OCI-LY3 (cell line): ENCODE data around the gene KISS1.

Experiments used
- H2AFZ ChIP-seq: fragments of 200-600, 300-600 bp; shearing (Covaris generic); 2 replicates; pipeline ENCODE4 v1.6.0; 2014; ENCODE audit warnings: antibody characterized with exemption, low read depth, low read length
- H3K27ac ChIP-seq: fragments of 200-600, 300-600 bp; sonication (generic); 2 replicates; pipeline ENCODE4 v1.5.1; 2014; ENCODE audit warnings: mild to moderate bottlenecking, low read length, moderate library complexity, mixed read lengths
- H3K27me3 ChIP-seq: fragments of 200-600, 300-600 bp; sonication (generic); 2 replicates; pipeline ENCODE4 v1.6.1; 2014; ENCODE audit warnings: low read depth, low read length, mixed read lengths
- H3K36me3 ChIP-seq: fragments of 200-600, 300-600 bp; sonication (generic); replicated peaks from 2 replicates; pipeline ENCODE3; 2014; ENCODE audit warnings: low read depth, low read length, mixed read lengths
- H3K4me1 ChIP-seq: fragments of 300-600, 200-600 bp; sonication (generic); 2 replicates; pipeline ENCODE4 v1.6.1; 2014; ENCODE audit warnings: low read length, mixed read lengths
- H3K4me2 ChIP-seq: fragments of 200-600, 300-600 bp; sonication (generic); 2 replicates; pipeline ENCODE4 v1.6.1; 2014; ENCODE audit warnings: low read length, mixed read lengths
- H3K4me3 ChIP-seq: fragments of 300-600, 200-600 bp; sonication (generic); 2 replicates; pipeline ENCODE4 v1.5.1; 2014; ENCODE audit warnings: antibody characterized with exemption, mild to moderate bottlenecking, low read length, moderate library complexity
- H3K79me2 ChIP-seq: fragments of 300-600, 200-600 bp; shearing (Covaris generic); 2 replicates; pipeline ENCODE4 v1.6.1; 2014; ENCODE audit warnings: mild to moderate bottlenecking, low read length, mixed read lengths
- H3K9ac ChIP-seq: fragments of 300-600, 200-600 bp; shearing (Covaris generic); 2 replicates; pipeline ENCODE4 v1.6.0; 2014; ENCODE audit warnings: mild to moderate bottlenecking, low read length, moderate library complexity
- H3K9me3 ChIP-seq: fragments of 200-600, 300-600 bp; shearing (Covaris generic); 2 replicates; pipeline ENCODE4 v1.6.1; 2014; ENCODE audit warnings: low read length, mixed read lengths; ENCODE audit not compliant: insufficient read depth
- H4K20me1 ChIP-seq: fragments of 200-600, 300-600 bp; sonication (generic); 2 replicates; pipeline ENCODE4 v1.6.1; 2016; ENCODE audit warnings: low read length, mixed read lengths; ENCODE audit not compliant: insufficient read depth
- CTCF ChIP-seq: fragments of 200-600, 300-600 bp; sonication (generic); IDR thresholded peaks from 2 replicates; pipeline ENCODE4 v1.5.1; 2014; ENCODE audit warnings: antibody characterized with exemption, low read length, low read depth
- EZH2phosphoT487 ChIP-seq: fragments of 200-600 bp; shearing (Covaris generic); IDR thresholded peaks from 2 replicates; pipeline ENCODE4 v1.6.1; 2018; ENCODE audit warnings: antibody characterized with exemption, mixed run types, low read depth

The KISS1 gene

GRCh38 chr1:204230211-204230610 lies 33.9 kb upstream of the KISS1 start:
- H2AFZ ChIP-seq, result no peak overlapping the region
- H3K4me3 ChIP-seq, result no peak overlapping the region
- H3K27ac ChIP-seq, result no peak overlapping the region
- H3K79me2 ChIP-seq, result no peaks in the 10 kb centered on the region
- H3K4me1 ChIP-seq, result no peaks in the 10 kb centered on the region
- H3K27me3 ChIP-seq, result peaks cover 8% of the 10 kb centered on the region
- H3K4me2 ChIP-seq, result no peak overlapping the region
- no peaks in the 10 kb centered on the region for H3K36me3 ChIP-seq
- H4K20me1 ChIP-seq, result no peaks in the 10 kb centered on the region
- H3K9ac ChIP-seq, result no peak overlapping the region
- TF ChIP-seq CTCF (no peak), EZH2phosphoT487 (no peak)
- no peaks in the 10 kb centered on the region for H3K9me3 ChIP-seq

- H3K79me2 ChIP-seq, result no peaks in the 10 kb centered on the region
- peaks cover 8% of the 10 kb centered on the region for H3K27me3 ChIP-seq
- no peak overlapping the region for H3K4me3 ChIP-seq
- no peaks in the 10 kb centered on the region for H3K4me1 ChIP-seq
- no peaks in the 10 kb centered on the region for H3K9me3 ChIP-seq
- H4K20me1 ChIP-seq, result no peaks in the 10 kb centered on the region
- H3K36me3 ChIP-seq, result no peaks in the 10 kb centered on the region
- no peak overlapping the region for H3K4me2 ChIP-seq
- H3K27ac ChIP-seq, result no peak overlapping the region
- H3K9ac ChIP-seq, result no peak overlapping the region
- no peak for TF ChIP-seq CTCF
- no peak for TF ChIP-seq EZH2phosphoT487
- H2AFZ ChIP-seq, result no peak overlapping the region
Measured at GRCh38 chr1:204228896-204229295, 32.6 kb upstream of the KISS1 start.

- Histone ChIP-seq H3K9me3 (no peaks in the 10 kb centered on the region), H3K36me3 (no peaks in the 10 kb centered on the region), H3K4me3 (no peak overlapping the region), H2AFZ (no peak overlapping the region), H3K4me1 (no peaks in the 10 kb centered on the region), H3K79me2 (no peaks in the 10 kb centered on the region), H3K27me3 (peaks cover 8% of the 10 kb centered on the region), H3K4me2 (no peak overlapping the region), H3K27ac (no peak overlapping the region), H3K9ac (no peak overlapping the region), H4K20me1 (no peaks in the 10 kb centered on the region)
- no peak for TF ChIP-seq CTCF
- TF ChIP-seq EZH2phosphoT487, result no peak
Measured at GRCh38 chr1:204227996-204228785, 31.9 kb upstream of the KISS1 start.

GRCh38 chr1:204227351-204227750 lies 31.1 kb upstream of the KISS1 start:
- Histone ChIP-seq H3K36me3 (no peaks in the 10 kb centered on the region), H3K79me2 (no peaks in the 10 kb centered on the region), H3K9ac (no peak overlapping the region), H3K27ac (no peak overlapping the region), H3K4me2 (no peak overlapping the region), H3K4me1 (no peaks in the 10 kb centered on the region), H4K20me1 (no peaks in the 10 kb centered on the region), H3K27me3 (peaks cover 8% of the 10 kb centered on the region), H3K4me3 (no peak overlapping the region), H3K9me3 (no peaks in the 10 kb centered on the region), H2AFZ (no peak overlapping the region)
- no peak for TF ChIP-seq CTCF
- TF ChIP-seq EZH2phosphoT487, result no peak
